Spinal cord (tissue), 10 donors: ENCODE results near the gene CARD8. TPM values are rescaled to one million over a fixed set of nuclear protein-coding genes. Genes with fewer than 3 reads are reported as not detected.
A peak's percentile ranks its signal among the peaks of the same experiment; 100 is the strongest.
"Not testable (repeated sequence)": the region's sequence is repeated elsewhere in the genome, so short reads cannot be mapped to it uniquely, and the experiment has no call there.

Experiments
- DNase-seq, 6 donors: peaks; one replicate each; pipeline versions ENCODE4 v3.0.0 to v3.0.0-alpha.2; 2013 to 2015; ENCODE audit warnings: low spot score in 6 of 6, low read depth in 4 of 6
- H3K27ac ChIP-seq: one replicate; pipeline ENCODE4 v1.5.1; 2013; ENCODE audit warnings: low read depth, low read length, control low read depth
- H3K27me3 ChIP-seq: one replicate; pipeline ENCODE4 v1.6.1; 2013; ENCODE audit warnings: low read length; ENCODE audit not compliant: control insufficient read depth, insufficient read depth
- H3K36me3 ChIP-seq: one replicate; pipeline ENCODE4 v1.6.1; 2013; ENCODE audit warnings: low read length; ENCODE audit not compliant: control insufficient read depth, insufficient read depth
- H3K4me1 ChIP-seq: one replicate; pipeline ENCODE4 v1.6.1; 2013; ENCODE audit warnings: low read length; ENCODE audit not compliant: control insufficient read depth, insufficient read depth
- H3K4me3 ChIP-seq: one replicate; pipeline ENCODE4 v1.5.1; 2013; ENCODE audit warnings: low read depth, low read length, control low read depth
- H3K9me3 ChIP-seq: one replicate; pipeline ENCODE4 v1.6.1; 2013; ENCODE audit warnings: low read length; ENCODE audit not compliant: control insufficient read depth, insufficient read depth
- WGBS: methylation state at CpG from one replicate; pipeline ENCODE4 v1.1.5; 2013; ENCODE audit warnings: missing lambda C conversion rate; ENCODE audit not compliant: insufficient coverage; 5-methylcytosine and 5-hydroxymethylcytosine counted together
- polyA plus RNA-seq, 2 donors: library from polyadenylated mRNA; unstranded; fragments of 120-200 nt; gene quantifications; one replicate each; pipeline ENCODE4 v1.2.1, GENCODE V29; 2013; ENCODE audit not compliant: insufficient read length in 2 of 2
- total RNA-seq, 2 donors: library from RNA; depleted of rRNA in 1 of 2; stranded (reverse); fragments of 120-200 nt in 1 of 2; fragments of >200 nt in 1 of 2; gene quantifications; one replicate each; pipeline versions ENCODE4 v1.2.3 to v1.2.4, GENCODE V29; 2013 to 2014
- donor health status: healthy.

Gene CARD8
- total and polyA plus RNA-seq, 4 donors, result 35.8 to 48.4 (median 44.2) TPM

GRCh38 chr19:48220784-48221183 lies 34.9 kb downstream of the CARD8 start:
- peaks cover 11% of the 10 kb centered on the region for H3K36me3 ChIP-seq
- not testable (repeated sequence) for H3K27ac ChIP-seq, H3K27me3 ChIP-seq, H3K4me3 ChIP-seq, H3K9me3 ChIP-seq, DNase-seq, H3K4me1 ChIP-seq
- no CpG with 5 or more reads among the region's 3 CpGs for WGBS

GRCh38 chr19:48218997-48219396 lies 36.7 kb downstream of the CARD8 start:
- no peak overlapping the region for H3K27ac ChIP-seq

GRCh38 chr19:48216933-48217332 lies 38.8 kb downstream of the CARD8 start:
- Histone ChIP-seq H3K27me3 (no peaks in the 10 kb centered on the region), H3K4me3 (no peak overlapping the region), H3K4me1 (no peaks in the 10 kb centered on the region), H3K9me3 (no peaks in the 10 kb centered on the region), H3K27ac (no peak overlapping the region), H3K36me3 (peaks cover 10% of the 10 kb centered on the region)
- 84% methylated on average over 13 of the region's 14 CpGs for WGBS
- no peak for DNase-seq

More at GRCh38 chr19:48218997-48219396, 36.7 kb downstream of the CARD8 start:
- no peaks in the 10 kb centered on the region for H3K9me3 ChIP-seq
- no peak overlapping the region for H3K4me3 ChIP-seq
- 79% methylated on average over 4 of the region's 6 CpGs for WGBS
- H3K36me3 ChIP-seq, result peaks cover 10% of the 10 kb centered on the region
- H3K27me3 ChIP-seq, result no peaks in the 10 kb centered on the region
- no peak for DNase-seq
- H3K4me1 ChIP-seq, result no peaks in the 10 kb centered on the region

- Histone ChIP-seq H3K27ac (no peak overlapping the region), H3K4me1 (no peaks in the 10 kb centered on the region), H3K4me3 (no peak overlapping the region), H3K27me3 (no peaks in the 10 kb centered on the region), H3K36me3 (peaks cover 10% of the 10 kb centered on the region), H3K9me3 (no peaks in the 10 kb centered on the region)
- no peak for DNase-seq
- WGBS, result 100% methylated on average over 2 of the region's 5 CpGs
Measured at GRCh38 chr19:48213959-48214358, 41.8 kb downstream of the CARD8 start.

- Histone ChIP-seq H3K27me3 (no peaks in the 10 kb centered on the region), H3K36me3 (peaks cover 4% of the 10 kb centered on the region), H3K9me3 (no peaks in the 10 kb centered on the region), H3K4me3 (no peak overlapping the region), H3K27ac (no peak overlapping the region), H3K4me1 (peaks cover 5% of the 10 kb centered on the region)
- WGBS, result no CpG with 5 or more reads among the region's 3 CpGs
- DNase-seq, result no peak
Measured at GRCh38 chr19:48210005-48210404, 45.7 kb downstream of the CARD8 start.

- H3K4me1 ChIP-seq, result peaks cover 7% of the 10 kb centered on the region
- WGBS, result 64% methylated on average over 2 of the region's 9 CpGs
- H3K9me3 ChIP-seq, result no peaks in the 10 kb centered on the region
- H3K36me3 ChIP-seq, result no peaks in the 10 kb centered on the region
- DNase-seq, result no peak
- H3K27ac ChIP-seq, result no peak overlapping the region
- no peak overlapping the region for H3K4me3 ChIP-seq
- no peaks in the 10 kb centered on the region for H3K27me3 ChIP-seq
Measured at GRCh38 chr19:48206397-48207093, 49.2 kb downstream of the CARD8 start.

- H3K36me3 ChIP-seq, result no peaks in the 10 kb centered on the region
- H3K27ac ChIP-seq, result peak overlapping the region; percentile 83
- H3K9me3 ChIP-seq, result no peaks in the 10 kb centered on the region
- DNase-seq, result peak; percentile 90 to 100 (median 96)
- H3K4me1 ChIP-seq, result peaks cover 7% of the 10 kb centered on the region
- peak overlapping the region; percentile 72 for H3K4me3 ChIP-seq
- H3K27me3 ChIP-seq, result no peaks in the 10 kb centered on the region
- under 1% methylated on average over 33 of the region's 34 CpGs for WGBS
Measured at GRCh38 chr19:48203794-48204628, 51.7 kb downstream of the CARD8 start.

- no peaks in the 10 kb centered on the region for H3K27me3 ChIP-seq
- H3K27ac ChIP-seq, result peak overlapping the region; percentile 83
- no peaks in the 10 kb centered on the region for H3K9me3 ChIP-seq
- DNase-seq, result no peak
- 0% methylated on average over 2 of the region's 5 CpGs for WGBS
- no peaks in the 10 kb centered on the region for H3K36me3 ChIP-seq
- peak overlapping the region; percentile 72 for H3K4me3 ChIP-seq
- peaks cover 7% of the 10 kb centered on the region for H3K4me1 ChIP-seq
Measured at GRCh38 chr19:48203222-48203793, 52.4 kb downstream of the CARD8 start.

GRCh38 chr19:48196933-48197665 lies 58.6 kb downstream of the CARD8 start:
- H3K4me1 ChIP-seq, result no peaks in the 10 kb centered on the region
- no peaks in the 10 kb centered on the region for H3K9me3 ChIP-seq
- WGBS, result 58% methylated on average over 12 of the region's 13 CpGs
- peaks cover 34% of the 10 kb centered on the region for H3K36me3 ChIP-seq
- no peak for DNase-seq
- H3K4me3 ChIP-seq, result no peak overlapping the region
- no peak overlapping the region for H3K27ac ChIP-seq
- H3K27me3 ChIP-seq, result no peaks in the 10 kb centered on the region
